Stimulated activated CD4-positive, alpha-beta T cell treated with anti-CD3 and anti-CD28 coated beads, Interleukin-15, amount 100 ng/mL, for 48 hours (primary cell): ENCODE data around the gene ATP9B.

Source experiments
- DNase-seq, 2 donors: peaks; one replicate each; pipeline ENCODE4 v3.0.0-alpha.2; 2020; ENCODE audit warnings: low read depth in 2 of 2

Gene ATP9B

DNA sequence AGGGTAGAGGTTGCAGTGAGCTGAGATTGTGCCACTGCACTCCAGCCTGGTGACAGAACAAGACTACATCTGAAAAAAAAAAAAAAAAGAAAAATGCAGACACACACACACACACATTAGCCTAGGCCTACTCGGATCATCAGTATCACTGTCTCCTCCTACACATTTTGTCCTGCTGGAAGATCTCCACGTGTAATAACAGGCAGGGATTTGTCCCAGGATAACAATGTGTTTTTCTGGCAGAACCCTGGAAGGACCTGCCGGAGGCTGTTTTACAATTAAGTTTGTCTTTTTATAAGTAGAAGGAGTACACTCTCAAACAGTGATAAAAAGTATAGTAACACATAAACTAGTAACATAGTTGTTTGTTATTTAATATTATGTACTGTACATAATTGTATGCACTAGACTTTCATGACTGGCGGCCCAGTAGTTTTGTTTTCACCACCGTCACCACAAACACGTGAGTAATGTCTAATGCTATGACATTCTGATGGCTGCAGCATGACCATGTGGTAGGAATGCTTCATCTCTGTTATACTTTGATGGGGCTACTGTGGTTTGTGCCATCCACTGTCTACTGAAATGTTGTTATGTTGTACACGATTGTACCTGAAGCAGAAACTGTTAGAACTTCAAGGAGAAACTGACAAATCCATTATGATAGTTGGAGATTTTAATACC is 130.6 kb downstream of the ATP9B start:
- no peak for DNase-seq

- no peak for DNase-seq
Measured at GRCh38 chr18:79200546-79201268, 131.5 kb downstream of the ATP9B start.

DNA sequence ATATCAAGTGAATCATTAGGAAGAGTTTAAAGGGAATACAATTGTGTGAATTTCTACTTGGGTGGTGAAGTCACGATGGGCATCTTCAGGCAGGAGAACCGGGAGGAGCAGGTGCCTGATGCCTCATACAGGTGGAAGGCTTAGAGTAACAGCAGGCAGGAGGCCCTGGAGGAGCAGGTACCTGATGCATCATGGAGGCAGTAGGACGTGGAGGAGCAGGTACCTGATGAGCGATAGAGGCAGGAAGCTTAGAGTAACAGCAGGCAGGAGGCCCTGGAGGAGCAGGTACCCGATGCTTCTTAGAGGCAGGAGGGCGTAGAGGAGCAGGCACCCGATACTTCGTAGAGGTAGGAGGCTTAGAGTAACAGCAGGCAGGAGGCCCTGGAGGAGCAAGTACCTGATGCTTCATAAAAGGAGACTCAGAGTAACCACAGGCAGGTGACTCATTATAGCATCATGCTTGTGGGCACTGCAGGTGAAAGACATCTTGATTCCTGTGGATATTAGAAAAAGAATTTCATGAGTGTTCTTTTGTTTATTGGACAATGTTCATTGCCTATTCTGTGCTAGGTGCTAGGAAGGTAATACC is 133.9 kb downstream of the ATP9B start:
- DNase-seq = no peak

GRCh38 chr18:79204889-79205807 is 136.0 kb downstream of the ATP9B start:
- no peak for DNase-seq

DNA sequence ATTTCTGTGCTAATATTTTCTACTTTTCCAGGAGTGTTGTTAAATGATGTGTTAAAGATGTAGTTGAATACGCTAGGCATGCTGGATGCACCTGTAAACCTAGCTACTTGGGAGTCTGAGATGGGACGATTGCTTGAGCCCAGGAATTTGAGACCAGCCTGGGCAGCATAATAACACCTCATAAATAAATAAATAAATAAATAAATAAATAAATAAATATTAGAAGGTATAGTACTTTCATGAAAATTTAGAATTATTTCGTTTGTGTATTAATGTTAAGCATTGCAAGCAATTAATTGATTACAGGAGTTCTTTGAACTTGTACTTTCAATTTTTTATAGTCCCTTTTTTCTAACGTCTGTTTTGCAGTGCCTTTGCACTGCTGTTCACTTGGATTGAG is 137.2 kb downstream of the ATP9B start:
- DNase-seq = no peak

DNA sequence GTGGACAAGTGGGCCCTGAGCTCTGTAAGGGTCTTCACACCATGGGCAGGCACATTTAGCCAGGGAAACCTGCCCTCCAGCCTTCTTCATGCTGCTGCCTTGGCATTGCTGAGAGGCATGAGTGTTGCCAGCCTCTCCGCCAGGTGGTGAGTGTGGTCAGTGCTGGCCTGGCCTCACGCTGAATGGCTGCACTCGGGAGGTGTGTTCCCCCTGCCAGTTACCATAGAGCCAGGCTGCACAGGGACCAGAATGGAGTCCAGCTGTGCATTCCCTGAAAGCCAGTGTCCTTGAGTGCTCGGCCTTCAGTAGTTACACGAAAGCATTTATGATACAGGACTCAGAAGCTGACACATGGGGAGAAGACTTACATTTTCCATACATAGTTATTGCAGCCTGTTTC is 139.7 kb downstream of the ATP9B start:
- no peak for DNase-seq

GRCh38 chr18:79210002-79210910 is 141.1 kb downstream of the ATP9B start:
- no peak for DNase-seq

DNA sequence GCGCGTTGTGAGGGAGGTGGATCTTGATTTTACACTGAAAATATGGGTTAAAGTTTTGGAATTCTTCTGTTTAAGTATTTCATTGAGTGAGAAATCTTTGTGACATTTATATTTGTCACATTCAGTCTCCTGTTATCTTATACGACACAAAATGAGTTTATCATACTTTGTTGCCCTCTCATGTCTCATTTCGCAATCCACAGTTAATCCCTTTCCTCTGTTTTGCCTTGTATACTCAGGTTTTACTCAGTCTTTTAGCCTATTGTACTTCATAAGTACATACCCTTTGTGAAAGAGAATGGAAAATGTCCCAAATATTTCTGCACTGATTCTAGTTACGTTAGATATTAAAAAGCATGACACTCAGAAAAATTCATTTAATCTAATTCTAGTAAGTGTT is 142.7 kb downstream of the ATP9B start:
- DNase-seq = no peak

GRCh38 chr18:79214056-79214455 is 144.9 kb downstream of the ATP9B start:
- DNase-seq = no peak

- DNase-seq = no peak
Measured at GRCh38 chr18:79216176-79216575, 147.0 kb downstream of the ATP9B start.

DNA sequence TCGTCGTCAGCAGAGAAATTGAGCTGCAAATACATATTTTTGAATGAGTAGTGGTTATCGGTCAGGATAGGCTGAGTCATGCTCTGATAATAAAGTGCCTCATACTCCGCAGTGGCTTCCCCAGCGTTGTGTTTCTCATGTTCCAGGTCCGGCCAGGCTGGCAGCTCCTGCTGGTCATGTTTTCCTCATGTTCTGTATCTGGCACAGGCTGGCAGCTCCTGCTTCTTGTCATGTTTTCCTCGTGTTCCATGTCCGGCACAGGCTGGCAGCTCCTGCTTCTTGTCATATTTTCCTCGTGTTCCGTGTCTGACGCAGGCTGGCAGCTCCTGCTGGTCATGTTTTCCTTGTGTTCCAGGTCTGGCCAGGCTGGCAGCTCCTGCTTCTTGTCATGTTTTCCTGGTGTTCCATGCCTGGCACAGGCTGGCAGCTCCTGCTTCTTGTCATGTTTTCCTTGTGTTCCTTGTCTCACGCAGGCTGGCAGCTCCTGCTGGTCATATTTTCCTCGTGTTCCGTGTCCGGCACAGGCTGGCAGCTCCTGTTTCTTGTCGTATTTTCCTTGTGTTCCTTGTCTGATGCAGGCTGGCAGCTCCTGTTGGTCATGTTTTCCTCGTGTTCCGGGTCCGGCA is 148.9 kb downstream of the ATP9B start:
- DNase-seq = no peak

DNA sequence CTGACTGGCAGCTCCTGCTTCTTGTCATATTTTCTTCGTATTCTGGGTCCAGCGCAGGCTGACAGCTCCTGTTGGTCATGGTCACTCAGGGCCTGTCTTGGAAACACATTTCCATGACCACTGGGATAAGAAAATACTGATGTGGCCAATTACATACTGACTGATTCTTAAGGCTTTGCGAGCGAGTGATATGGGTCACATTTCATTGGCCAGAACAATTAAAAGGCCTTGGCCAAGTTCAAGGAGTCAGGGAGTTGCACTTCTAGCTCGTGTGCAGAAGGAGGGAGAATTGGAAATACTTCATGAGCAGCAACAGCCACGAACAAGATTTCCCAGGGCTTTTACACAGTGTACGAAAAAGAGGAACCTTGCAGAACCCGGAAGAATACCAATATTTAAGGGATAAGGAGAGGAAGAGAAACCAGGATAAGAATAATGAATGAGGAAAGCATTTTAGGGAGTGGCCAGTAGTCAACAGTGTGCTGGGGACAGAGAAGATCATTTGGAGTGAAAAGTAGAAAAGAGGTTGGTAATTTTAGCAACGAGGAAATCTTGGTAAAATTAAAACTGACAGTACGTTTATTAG is 149.5 kb downstream of the ATP9B start:
- no peak for DNase-seq

DNA sequence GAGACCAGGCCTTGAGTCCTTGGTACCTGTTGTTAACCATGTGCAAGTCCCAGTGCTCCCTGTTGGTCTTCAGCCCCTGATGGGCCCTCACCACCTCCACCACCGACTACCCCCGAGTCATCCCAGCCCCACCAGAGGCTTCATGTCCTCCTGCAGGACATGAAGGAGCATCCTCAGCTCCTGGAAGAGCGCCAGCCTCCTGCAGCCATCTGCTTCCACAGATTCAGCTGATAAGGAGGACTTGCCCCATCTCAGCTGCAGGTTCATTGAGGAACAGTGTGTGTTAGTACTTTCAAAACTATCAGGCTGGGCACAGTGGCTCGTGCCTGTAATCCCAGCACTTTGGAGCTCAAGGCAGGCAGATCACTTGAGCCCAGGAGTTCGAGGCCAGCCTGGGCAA is 151.9 kb downstream of the ATP9B start:
- no peak for DNase-seq

GRCh38 chr18:79222790-79223189 is 153.6 kb downstream of the ATP9B start:
- DNase-seq = no peak

GRCh38 chr18:79223431-79223830 is 154.2 kb downstream of the ATP9B start:
- no peak for DNase-seq

DNA sequence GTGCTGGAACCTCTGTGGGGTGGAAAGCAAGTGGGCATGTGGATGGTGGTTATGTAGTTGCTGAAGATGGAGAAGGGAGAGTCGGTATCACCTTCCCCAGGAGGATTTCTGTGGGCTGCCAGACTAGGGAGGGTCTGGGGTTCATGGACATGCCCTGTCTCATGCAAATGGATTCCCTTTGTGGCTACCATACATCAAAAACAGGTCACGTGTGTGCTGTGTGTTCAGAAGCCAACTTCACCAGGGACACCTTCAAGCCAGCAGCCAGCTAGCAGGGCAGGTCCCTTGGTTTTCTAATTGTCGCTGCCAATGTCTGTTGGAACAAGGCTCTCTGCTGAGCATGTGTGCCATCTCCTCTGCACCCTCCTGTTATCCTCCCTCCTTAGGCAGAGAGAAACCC is 155.2 kb downstream of the ATP9B start:
- DNase-seq = no peak

- no peak for DNase-seq
Measured at GRCh38 chr18:79227621-79228020, 158.4 kb downstream of the ATP9B start.

DNA sequence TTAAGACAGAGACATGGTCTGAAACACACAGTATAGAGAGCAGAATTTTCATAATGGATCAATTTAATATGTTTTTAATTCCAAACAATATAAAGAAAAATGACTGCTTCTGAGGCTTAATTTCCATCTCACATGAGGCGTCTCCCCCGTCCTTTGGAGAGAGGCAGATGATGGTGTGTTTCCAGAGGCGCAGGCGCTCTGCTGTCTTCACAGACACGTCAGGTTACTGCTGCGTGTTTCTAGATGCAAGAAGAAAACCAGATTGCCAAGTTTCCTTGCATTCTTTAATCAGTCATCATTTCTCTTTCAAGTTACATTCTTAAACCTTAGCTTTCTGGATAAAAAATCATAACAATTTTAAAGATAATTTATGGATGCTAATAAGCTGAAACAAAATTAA is 160.2 kb downstream of the ATP9B start:
- no peak for DNase-seq

DNA sequence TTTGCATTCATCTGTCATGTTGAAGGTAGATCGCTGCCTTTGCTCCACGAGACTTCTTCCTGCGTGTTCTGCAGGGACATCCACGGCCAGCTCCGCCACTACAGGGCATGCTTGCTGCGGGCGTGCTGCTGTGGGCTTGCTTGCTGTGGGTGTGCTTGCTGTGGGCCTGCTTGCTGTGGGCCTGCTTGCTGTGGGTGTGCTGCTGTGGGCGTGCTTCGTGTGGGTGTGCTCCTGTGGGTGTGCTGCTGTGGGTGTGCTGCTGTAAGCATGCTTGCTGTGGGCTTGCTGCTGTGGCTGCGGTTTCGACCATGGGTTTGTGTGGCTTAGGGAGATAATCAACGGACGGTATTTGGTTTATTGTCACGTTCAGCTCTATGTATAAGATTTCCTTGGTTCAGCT is 165.2 kb downstream of the ATP9B start:
- DNase-seq = no peak

DNA sequence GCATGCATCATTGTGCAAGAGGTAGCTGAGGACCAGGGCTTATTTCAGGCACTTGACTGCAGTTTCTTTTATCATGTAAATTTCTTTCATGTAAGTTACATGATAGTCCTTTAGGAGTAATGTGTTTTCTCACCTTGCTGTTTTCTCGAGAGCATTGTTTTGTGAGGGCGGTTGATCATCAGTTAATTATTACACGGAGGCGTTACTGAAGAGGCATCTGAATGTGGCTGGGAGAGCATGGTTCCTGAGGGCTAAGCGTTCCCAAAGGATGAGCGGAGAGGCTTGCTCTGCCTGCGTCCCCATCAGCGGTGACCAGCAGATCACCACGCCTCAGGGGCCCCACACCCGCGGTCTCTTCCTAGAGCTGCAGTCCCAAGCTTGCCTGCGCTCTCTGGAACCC is 170.4 kb downstream of the ATP9B start:
- DNase-seq = no peak
